ENCODE data around the gene ZNF554.

The ZNF554 gene

GRCh38 chr19:2774953-2775555, 44.6 kb upstream of the ZNF554 start:
- no peak for TF ChIP-seq TAF1 (IDR thresholded peaks at IDR 0.05; ENCODE audit: borderline replicate concordance, insufficient read depth, low read length)
- TF ChIP-seq POLR2AphosphoS5 (IDR thresholded peaks at IDR 0.05; ENCODE audit: low read depth, low read length): no peak

- TF ChIP-seq POLR2AphosphoS5 (IDR thresholded peaks at IDR 0.05; ENCODE audit: low read depth, low read length): no peak
- TF ChIP-seq FOXP2 (optimal IDR thresholded peaks at IDR 0.05; ENCODE audit: borderline replicate concordance, extremely low read depth, extremely low read length, insufficient read depth): no peak
- no peak for TF ChIP-seq SIN3A (IDR thresholded peaks at IDR 0.05; ENCODE audit: borderline replicate concordance, insufficient read depth, low read length)
- TF ChIP-seq TAF1 (IDR thresholded peaks at IDR 0.05; ENCODE audit: borderline replicate concordance, insufficient read depth, low read length): no peak
- TF ChIP-seq REST (IDR thresholded peaks at IDR 0.05; ENCODE audit: insufficient read depth in 1 of 2, low read depth in 2 of 2, low read length in 2 of 2): no peak
These were observed 43.9 kb upstream of the ZNF554 start for GRCh38 chr19:2775556-2776430.

- no peak for TF ChIP-seq TAF1 (IDR thresholded peaks at IDR 0.05; ENCODE audit: borderline replicate concordance, insufficient read depth, low read length)
- TF ChIP-seq FOXP2 (optimal IDR thresholded peaks at IDR 0.05; ENCODE audit: borderline replicate concordance, extremely low read depth, extremely low read length, insufficient read depth): no peak
- TF ChIP-seq POLR2AphosphoS5 (IDR thresholded peaks at IDR 0.05; ENCODE audit: low read depth, low read length): no peak
- TF ChIP-seq REST (IDR thresholded peaks at IDR 0.05; ENCODE audit: insufficient read depth in 1 of 2, low read depth in 2 of 2, low read length in 2 of 2): no peak
- no peak for TF ChIP-seq SIN3A (IDR thresholded peaks at IDR 0.05; ENCODE audit: borderline replicate concordance, insufficient read depth, low read length)
These were observed 41.5 kb upstream of the ZNF554 start for GRCh38 chr19:2777952-2778683.

GRCh38 chr19:2779121-2779740, 40.4 kb upstream of the ZNF554 start:
- TF ChIP-seq POLR2AphosphoS5 (IDR thresholded peaks at IDR 0.05; ENCODE audit: low read depth, low read length) (no peak), TAF1 (IDR thresholded peaks at IDR 0.05; ENCODE audit: borderline replicate concordance, insufficient read depth, low read length) (no peak), REST (IDR thresholded peaks at IDR 0.05; ENCODE audit: insufficient read depth in 1 of 2, low read depth in 2 of 2, low read length in 2 of 2) (no peak), SIN3A (IDR thresholded peaks at IDR 0.05; ENCODE audit: borderline replicate concordance, insufficient read depth, low read length) (no peak), FOXP2 (optimal IDR thresholded peaks at IDR 0.05; ENCODE audit: borderline replicate concordance, extremely low read depth, extremely low read length, insufficient read depth) (no peak)

GRCh38 chr19:2780284-2780683, 39.4 kb upstream of the ZNF554 start:
- TF ChIP-seq SIN3A (IDR thresholded peaks at IDR 0.05; ENCODE audit: borderline replicate concordance, insufficient read depth, low read length) (no peak), TAF1 (IDR thresholded peaks at IDR 0.05; ENCODE audit: borderline replicate concordance, insufficient read depth, low read length) (no peak), FOXP2 (optimal IDR thresholded peaks at IDR 0.05; ENCODE audit: borderline replicate concordance, extremely low read depth, extremely low read length, insufficient read depth) (no peak), REST (IDR thresholded peaks at IDR 0.05; ENCODE audit: insufficient read depth in 1 of 2, low read depth in 2 of 2, low read length in 2 of 2) (no peak), POLR2AphosphoS5 (IDR thresholded peaks at IDR 0.05; ENCODE audit: low read depth, low read length) (no peak)
